Epithelial cell of esophagus (primary cell): ENCODE results near the gene RNASEH2A.

Experiments
- DNase-seq: peaks from one replicate; pipeline ENCODE4 v3.0.0; 2010; ENCODE audit warnings: low read depth
- H3K4me3 ChIP-seq: 2 replicates; pipeline ENCODE4 v1.5.1; 2011; ENCODE audit warnings: mild to moderate bottlenecking, low read length, control low read depth
- TF ChIP-seq, protein P1 (sequence below): IDR thresholded peaks from 2 replicates; pipeline ENCODE4 v1.5.1; 2011; ENCODE audit warnings: low read depth, mild to moderate bottlenecking, low read length, control low read depth, inconsistent platforms; ENCODE audit not compliant: insufficient read depth; ENCODE audit errors: missing control alignments

Gene RNASEH2A

DNA sequence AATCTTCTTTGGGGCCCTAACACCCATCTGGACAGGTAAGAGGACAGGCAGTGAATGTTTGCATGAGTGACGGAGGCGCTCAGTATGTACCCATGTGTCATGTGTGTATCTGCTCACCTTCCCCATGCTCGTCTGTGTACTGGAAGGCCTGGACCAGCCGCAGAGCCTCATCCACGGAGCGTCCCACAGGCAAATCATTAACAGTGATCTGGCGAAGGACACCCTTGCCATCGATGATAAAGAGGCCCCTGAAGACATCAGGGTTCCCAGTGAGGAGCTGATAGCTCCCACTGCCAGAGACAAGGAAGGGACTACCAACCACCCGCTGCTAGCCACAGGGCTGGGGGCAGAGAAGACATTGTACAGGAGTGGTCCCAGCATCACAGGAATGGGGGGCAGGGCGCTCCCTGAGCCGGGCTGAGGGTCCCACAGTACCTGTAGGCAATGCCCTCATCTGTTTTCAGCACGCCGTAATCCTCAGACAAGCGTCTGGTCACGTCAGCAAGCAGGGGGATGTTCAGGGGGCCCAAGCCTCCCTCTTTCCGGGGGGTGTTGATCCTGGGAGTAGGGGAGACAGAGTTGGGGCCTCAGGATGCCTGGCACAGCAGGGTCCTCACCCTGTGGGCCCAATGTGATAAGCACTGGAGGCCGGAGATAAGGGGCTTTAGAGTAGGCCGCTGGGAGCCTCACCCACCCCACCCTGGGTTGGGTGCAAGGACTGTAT, 6.5 kb upstream of the RNASEH2A start:
- no peak for DNase-seq
- TF ChIP-seq, protein P1, sequence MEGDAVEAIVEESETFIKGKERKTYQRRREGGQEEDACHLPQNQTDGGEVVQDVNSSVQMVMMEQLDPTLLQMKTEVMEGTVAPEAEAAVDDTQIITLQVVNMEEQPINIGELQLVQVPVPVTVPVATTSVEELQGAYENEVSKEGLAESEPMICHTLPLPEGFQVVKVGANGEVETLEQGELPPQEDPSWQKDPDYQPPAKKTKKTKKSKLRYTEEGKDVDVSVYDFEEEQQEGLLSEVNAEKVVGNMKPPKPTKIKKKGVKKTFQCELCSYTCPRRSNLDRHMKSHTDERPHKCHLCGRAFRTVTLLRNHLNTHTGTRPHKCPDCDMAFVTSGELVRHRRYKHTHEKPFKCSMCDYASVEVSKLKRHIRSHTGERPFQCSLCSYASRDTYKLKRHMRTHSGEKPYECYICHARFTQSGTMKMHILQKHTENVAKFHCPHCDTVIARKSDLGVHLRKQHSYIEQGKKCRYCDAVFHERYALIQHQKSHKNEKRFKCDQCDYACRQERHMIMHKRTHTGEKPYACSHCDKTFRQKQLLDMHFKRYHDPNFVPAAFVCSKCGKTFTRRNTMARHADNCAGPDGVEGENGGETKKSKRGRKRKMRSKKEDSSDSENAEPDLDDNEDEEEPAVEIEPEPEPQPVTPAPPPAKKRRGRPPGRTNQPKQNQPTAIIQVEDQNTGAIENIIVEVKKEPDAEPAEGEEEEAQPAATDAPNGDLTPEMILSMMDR = no peak
- H3K4me3 ChIP-seq = peak overlapping the region; percentile 98

DNA sequence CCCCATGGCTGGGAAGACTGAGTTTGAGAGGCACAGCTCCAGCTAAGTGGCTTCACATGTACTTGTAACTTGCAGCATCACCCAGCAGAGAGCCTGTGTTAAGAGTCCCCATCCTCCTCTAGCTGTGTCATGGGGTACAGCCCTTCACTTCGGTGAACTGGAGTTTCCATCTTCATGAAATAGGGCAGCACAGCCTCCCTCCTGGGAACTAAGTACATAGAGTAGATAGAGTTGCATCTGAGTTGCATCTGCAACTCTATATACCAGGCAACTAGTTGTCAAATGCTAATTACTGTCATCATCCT, 6.0 kb upstream of the RNASEH2A start:
- no peak for DNase-seq
- peak overlapping the region; percentile 98 for H3K4me3 ChIP-seq
- TF ChIP-seq, protein P1 = no peak

DNA sequence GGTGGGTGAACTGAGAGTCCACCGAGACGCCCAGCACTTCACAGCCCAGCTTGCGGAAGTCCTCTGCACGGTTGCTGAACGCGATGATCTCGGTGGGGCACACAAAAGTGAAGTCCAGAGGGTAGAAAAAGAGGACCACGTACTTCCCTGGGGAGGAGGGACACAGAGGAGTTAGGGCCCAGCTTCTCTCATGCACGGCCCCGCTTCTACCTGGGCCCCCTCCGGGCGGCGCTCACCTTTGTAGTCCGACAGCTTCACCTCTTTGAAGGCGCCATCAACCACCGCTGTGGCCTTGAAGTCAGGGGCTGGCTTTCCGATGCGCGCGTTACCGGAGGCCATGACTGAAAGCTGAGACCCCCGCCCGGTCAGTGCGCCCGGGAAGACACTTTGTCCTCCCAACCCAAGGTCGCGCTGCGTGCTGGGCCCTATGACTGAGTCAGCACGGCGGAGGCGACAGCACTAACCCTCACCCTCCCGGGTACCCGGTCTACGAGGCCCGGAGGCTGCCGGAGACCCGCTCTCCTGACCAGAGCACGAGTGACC, 5.4 kb upstream of the RNASEH2A start:
- TF ChIP-seq, protein P1 = no peak
- no peak for DNase-seq
- peak overlapping the region; percentile 98 for H3K4me3 ChIP-seq

DNA sequence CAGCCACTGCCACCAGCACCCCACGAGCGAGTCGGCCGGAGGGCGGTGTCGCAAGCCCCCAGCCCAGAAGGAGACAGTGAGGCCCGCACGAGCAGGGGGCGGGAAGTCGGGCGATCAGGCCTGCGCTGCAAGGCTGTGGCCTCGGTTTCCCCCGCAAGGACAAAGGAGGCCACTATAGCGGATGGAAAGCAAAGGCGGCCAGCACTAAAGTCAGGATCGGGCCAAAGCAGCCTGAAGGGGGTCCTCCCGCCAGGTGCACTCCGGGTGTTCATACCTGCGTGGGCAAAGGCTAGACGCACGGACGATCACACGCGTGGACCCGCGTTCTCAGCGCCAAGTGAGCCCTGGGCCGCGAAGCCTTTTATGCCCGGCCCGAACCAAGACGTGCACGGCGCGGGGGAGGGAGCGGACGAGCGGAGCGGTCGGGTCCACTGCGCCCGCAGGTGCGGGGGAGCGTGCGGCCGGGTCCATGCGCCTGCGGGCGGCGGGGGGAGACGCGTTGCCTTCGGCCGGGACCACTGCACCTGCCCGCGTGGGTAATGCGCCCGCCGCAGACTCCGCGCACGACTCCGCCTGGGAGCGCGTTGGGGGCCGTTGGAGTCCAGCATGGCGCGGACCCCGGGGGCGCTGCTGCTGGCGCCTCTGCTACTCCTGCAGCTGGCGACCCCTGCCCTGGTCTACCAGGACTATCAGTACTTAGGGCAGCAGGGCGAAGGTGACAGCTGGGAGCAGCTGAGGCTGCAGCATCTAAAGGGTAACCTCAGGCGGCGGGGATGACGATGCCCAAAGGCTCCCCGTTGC, 4.7 kb upstream of the RNASEH2A start, which contains the start of the genes PRDX2 and THSD8:
Gene PRDX2 (minus strand): TSS at position 335 of the 801 bp plus-strand sequence. CDS start 539 bp downstream, outside the sequence.
Gene THSD8 (plus strand): TSS at position 604 of the 801 bp plus-strand sequence. CDS start 3 bp downstream, at position 607.
- DNase-seq = peak; percentile 80
- H3K4me3 ChIP-seq = peak within 1 kb of the TSS; percentile 98
- TF ChIP-seq, protein P1 = no peak

DNA sequence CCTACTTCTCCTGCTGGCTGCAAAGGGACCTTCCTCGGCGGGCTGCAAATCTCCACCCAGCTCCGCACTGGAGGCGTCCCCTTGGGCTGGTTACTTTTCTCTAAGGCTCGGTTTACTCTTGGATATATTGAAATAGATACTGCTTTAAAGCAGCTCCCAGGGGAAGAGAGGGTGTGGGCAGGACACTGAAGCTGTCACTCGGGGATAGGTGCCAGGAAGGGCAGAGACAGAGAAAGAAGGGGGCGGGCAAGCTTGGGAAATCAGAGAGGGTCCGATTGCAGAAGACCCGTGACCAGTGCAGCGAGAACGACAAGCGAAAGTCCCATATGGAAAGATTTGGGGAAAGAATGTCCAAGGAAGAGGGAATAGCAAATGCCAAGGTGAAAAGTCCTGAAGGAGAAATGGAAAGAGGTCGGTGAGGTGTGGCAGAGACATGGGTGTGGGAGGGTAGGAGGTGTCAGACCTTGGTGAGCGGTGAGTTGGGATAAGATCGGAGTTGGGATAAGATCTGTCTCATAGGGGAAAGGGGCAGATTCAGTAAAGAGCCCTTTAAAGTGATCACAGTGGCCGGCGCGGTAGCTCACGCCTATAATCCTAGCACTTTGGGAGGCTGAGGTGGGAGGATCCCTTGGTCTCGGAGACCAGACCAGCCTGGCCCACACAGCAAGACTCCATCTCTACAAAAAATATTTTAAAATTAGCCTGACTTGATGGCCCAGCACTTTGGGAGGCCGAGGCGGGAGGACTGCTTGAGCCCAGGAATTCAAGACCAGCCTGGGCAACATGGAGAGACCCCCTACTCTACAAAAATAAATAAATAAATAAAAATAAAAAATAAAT, 3.9 kb upstream of the RNASEH2A start:
- no peak for DNase-seq
- TF ChIP-seq, protein P1 = no peak
- peak overlapping the region; percentile 98 for H3K4me3 ChIP-seq

DNA sequence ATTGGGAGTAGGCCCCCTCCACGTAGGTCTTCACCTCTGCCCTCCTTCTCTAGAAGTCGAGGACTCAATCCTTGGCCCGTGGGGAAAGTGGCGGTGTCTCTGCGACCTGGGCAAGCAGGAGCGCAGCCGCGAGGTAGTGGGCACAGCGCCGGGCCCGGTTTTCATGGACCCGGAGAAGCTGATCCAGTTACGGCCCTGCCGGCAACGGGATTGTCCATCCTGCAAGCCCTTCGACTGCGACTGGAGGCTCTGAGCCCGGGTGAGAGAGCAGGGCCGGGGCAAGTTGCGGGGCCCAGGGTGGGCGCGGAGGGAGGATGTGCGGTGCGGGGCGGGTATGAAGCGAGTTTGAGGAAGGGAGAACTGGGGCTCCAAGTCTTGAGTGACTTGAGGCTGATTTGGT, 2.3 kb upstream of the RNASEH2A start:
- TF ChIP-seq, protein P1 = no peak
- no peak for DNase-seq
- H3K4me3 ChIP-seq = no peak overlapping the region
